ENCODE results near the gene DHRSX.

DNA sequence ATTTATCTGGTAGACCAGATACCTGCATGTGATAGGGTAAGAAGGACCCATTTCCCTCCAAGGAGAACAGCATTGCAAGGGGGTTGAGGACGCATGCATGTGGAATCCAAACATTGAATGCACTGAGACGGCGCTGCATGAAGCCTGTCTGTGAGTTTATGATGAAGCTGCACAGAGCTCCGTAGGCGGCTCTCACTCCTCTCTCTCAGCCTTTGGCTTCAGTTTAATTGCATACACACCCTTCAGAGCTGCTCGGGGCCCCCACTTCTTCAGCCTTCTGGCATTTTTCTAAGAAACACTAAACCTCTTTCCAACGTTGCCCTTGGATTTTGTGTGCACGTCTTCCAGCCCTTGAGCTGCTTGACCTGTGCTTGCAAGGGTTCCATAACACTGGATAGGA, 176.6 kb downstream of the DHRSX start:
- TF ChIP-seq, protein P1, sequence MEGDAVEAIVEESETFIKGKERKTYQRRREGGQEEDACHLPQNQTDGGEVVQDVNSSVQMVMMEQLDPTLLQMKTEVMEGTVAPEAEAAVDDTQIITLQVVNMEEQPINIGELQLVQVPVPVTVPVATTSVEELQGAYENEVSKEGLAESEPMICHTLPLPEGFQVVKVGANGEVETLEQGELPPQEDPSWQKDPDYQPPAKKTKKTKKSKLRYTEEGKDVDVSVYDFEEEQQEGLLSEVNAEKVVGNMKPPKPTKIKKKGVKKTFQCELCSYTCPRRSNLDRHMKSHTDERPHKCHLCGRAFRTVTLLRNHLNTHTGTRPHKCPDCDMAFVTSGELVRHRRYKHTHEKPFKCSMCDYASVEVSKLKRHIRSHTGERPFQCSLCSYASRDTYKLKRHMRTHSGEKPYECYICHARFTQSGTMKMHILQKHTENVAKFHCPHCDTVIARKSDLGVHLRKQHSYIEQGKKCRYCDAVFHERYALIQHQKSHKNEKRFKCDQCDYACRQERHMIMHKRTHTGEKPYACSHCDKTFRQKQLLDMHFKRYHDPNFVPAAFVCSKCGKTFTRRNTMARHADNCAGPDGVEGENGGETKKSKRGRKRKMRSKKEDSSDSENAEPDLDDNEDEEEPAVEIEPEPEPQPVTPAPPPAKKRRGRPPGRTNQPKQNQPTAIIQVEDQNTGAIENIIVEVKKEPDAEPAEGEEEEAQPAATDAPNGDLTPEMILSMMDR (conservative IDR thresholded peaks at IDR 0.05 in 1 of 2, IDR thresholded peaks at IDR 0.05 in 1 of 2; ENCODE audit: low read depth in 1 of 2, low read length in 2 of 2) = no peak
- no peak for TF ChIP-seq EZH2 (IDR thresholded peaks at IDR 0.05; ENCODE audit: low read length, missing control alignments)
